OCI-LY3 (cell line): Measurements from ENCODE around the gene GPR32.

Experiments used
- H2AFZ ChIP-seq: fragments of 200-600, 300-600 bp; shearing (Covaris generic); 2 replicates; pipeline ENCODE4 v1.6.0; 2014; ENCODE audit warnings: antibody characterized with exemption, low read depth, low read length
- H3K27ac ChIP-seq: fragments of 200-600, 300-600 bp; sonication (generic); 2 replicates; pipeline ENCODE4 v1.5.1; 2014; ENCODE audit warnings: mild to moderate bottlenecking, low read length, moderate library complexity, mixed read lengths
- H3K27me3 ChIP-seq: fragments of 200-600, 300-600 bp; sonication (generic); 2 replicates; pipeline ENCODE4 v1.6.1; 2014; ENCODE audit warnings: low read depth, low read length, mixed read lengths
- H3K36me3 ChIP-seq: fragments of 200-600, 300-600 bp; sonication (generic); replicated peaks from 2 replicates; pipeline ENCODE3; 2014; ENCODE audit warnings: low read depth, low read length, mixed read lengths
- H3K4me1 ChIP-seq: fragments of 300-600, 200-600 bp; sonication (generic); 2 replicates; pipeline ENCODE4 v1.6.1; 2014; ENCODE audit warnings: low read length, mixed read lengths
- H3K4me2 ChIP-seq: fragments of 200-600, 300-600 bp; sonication (generic); 2 replicates; pipeline ENCODE4 v1.6.1; 2014; ENCODE audit warnings: low read length, mixed read lengths
- H3K4me3 ChIP-seq: fragments of 300-600, 200-600 bp; sonication (generic); 2 replicates; pipeline ENCODE4 v1.5.1; 2014; ENCODE audit warnings: antibody characterized with exemption, mild to moderate bottlenecking, low read length, moderate library complexity
- H3K79me2 ChIP-seq: fragments of 300-600, 200-600 bp; shearing (Covaris generic); 2 replicates; pipeline ENCODE4 v1.6.1; 2014; ENCODE audit warnings: mild to moderate bottlenecking, low read length, mixed read lengths
- H3K9ac ChIP-seq: fragments of 300-600, 200-600 bp; shearing (Covaris generic); 2 replicates; pipeline ENCODE4 v1.6.0; 2014; ENCODE audit warnings: mild to moderate bottlenecking, low read length, moderate library complexity
- H3K9me3 ChIP-seq: fragments of 200-600, 300-600 bp; shearing (Covaris generic); 2 replicates; pipeline ENCODE4 v1.6.1; 2014; ENCODE audit warnings: low read length, mixed read lengths; ENCODE audit not compliant: insufficient read depth
- H4K20me1 ChIP-seq: fragments of 200-600, 300-600 bp; sonication (generic); 2 replicates; pipeline ENCODE4 v1.6.1; 2016; ENCODE audit warnings: low read length, mixed read lengths; ENCODE audit not compliant: insufficient read depth
- CTCF ChIP-seq: fragments of 200-600, 300-600 bp; sonication (generic); IDR thresholded peaks from 2 replicates; pipeline ENCODE4 v1.5.1; 2014; ENCODE audit warnings: antibody characterized with exemption, low read length, low read depth
- EZH2phosphoT487 ChIP-seq: fragments of 200-600 bp; shearing (Covaris generic); IDR thresholded peaks from 2 replicates; pipeline ENCODE4 v1.6.1; 2018; ENCODE audit warnings: antibody characterized with exemption, mixed run types, low read depth

Gene GPR32

GRCh38 chr19:50790922-50791467 lies 20.7 kb downstream of the GPR32 start:
- H3K27me3 ChIP-seq: no peaks in the 10 kb centered on the region
- no peaks in the 10 kb centered on the region for H3K79me2 ChIP-seq
- no peak overlapping the region for H2AFZ ChIP-seq
- no peak overlapping the region for H3K4me3 ChIP-seq
- peaks cover 8% of the 10 kb centered on the region for H3K4me1 ChIP-seq
- no peaks in the 10 kb centered on the region for H3K9me3 ChIP-seq
- no peak overlapping the region for H3K4me2 ChIP-seq
- H3K9ac ChIP-seq: no peak overlapping the region
- peaks cover 13% of the 10 kb centered on the region for H4K20me1 ChIP-seq
- H3K27ac ChIP-seq: no peak overlapping the region
- peaks cover 10% of the 10 kb centered on the region for H3K36me3 ChIP-seq
- TF ChIP-seq EZH2phosphoT487 (no peak), CTCF (no peak)

- Histone ChIP-seq H3K27ac (no peak overlapping the region), H3K79me2 (no peaks in the 10 kb centered on the region), H3K36me3 (peaks cover 16% of the 10 kb centered on the region), H3K4me2 (no peak overlapping the region), H3K9ac (no peak overlapping the region), H3K4me1 (peaks cover 8% of the 10 kb centered on the region), H3K4me3 (no peak overlapping the region), H3K9me3 (no peaks in the 10 kb centered on the region), H3K27me3 (no peaks in the 10 kb centered on the region), H4K20me1 (peaks cover 21% of the 10 kb centered on the region), H2AFZ (no peak overlapping the region)
- TF ChIP-seq EZH2phosphoT487: no peak
These were observed 21.5 kb downstream of the GPR32 start for GRCh38 chr19:50791594-50792271.

GRCh38 chr19:50792272-50793250 lies 22.3 kb downstream of the GPR32 start:
- Histone ChIP-seq H3K4me1 (peaks cover 8% of the 10 kb centered on the region), H3K4me2 (no peak overlapping the region), H4K20me1 (peaks cover 29% of the 10 kb centered on the region), H3K27ac (no peak overlapping the region), H3K79me2 (no peaks in the 10 kb centered on the region), H2AFZ (no peak overlapping the region), H3K9ac (no peak overlapping the region), H3K9me3 (no peaks in the 10 kb centered on the region), H3K36me3 (peaks cover 22% of the 10 kb centered on the region), H3K4me3 (no peak overlapping the region), H3K27me3 (no peaks in the 10 kb centered on the region)
- no peak for TF ChIP-seq CTCF
- TF ChIP-seq EZH2phosphoT487: no peak

GRCh38 chr19:50793558-50794065 lies 23.3 kb downstream of the GPR32 start:
- no peaks in the 10 kb centered on the region for H3K9me3 ChIP-seq
- peaks cover 33% of the 10 kb centered on the region for H3K36me3 ChIP-seq
- H3K27me3 ChIP-seq: no peaks in the 10 kb centered on the region
- no peak overlapping the region for H2AFZ ChIP-seq
- peaks cover 5% of the 10 kb centered on the region; the same call in 1 of the 2 replicates for H3K79me2 ChIP-seq
- TF ChIP-seq EZH2phosphoT487 (no peak), CTCF (no peak)
- no peak overlapping the region for H3K27ac ChIP-seq
- H3K4me1 ChIP-seq: peaks cover 8% of the 10 kb centered on the region
- no peak overlapping the region for H3K4me2 ChIP-seq
- H3K4me3 ChIP-seq: no peak overlapping the region
- H3K9ac ChIP-seq: no peak overlapping the region
- peaks cover 40% of the 10 kb centered on the region for H4K20me1 ChIP-seq
